Fibroblast of villous mesenchyme (primary cell): ENCODE data around the gene SLC39A1. TPM values are rescaled to one million over a fixed set of nuclear protein-coding genes. Genes with fewer than 3 reads are reported as not detected.

Experiments
- small RNA-seq: library from RNA; depleted of rRNA; stranded (forward); fragments of <200 nt; gene quantifications from one replicate; pipeline ENCODE3, GENCODE V24; 2012
- total RNA-seq: library from RNA; depleted of rRNA; stranded (reverse); fragments of >200 nt; gene quantifications from 2 replicates; pipeline ENCODE4 v1.2.3, GENCODE V29; 2012

SLC39A1 gene
- total RNA-seq, 1 donor = 153 TPM

Small RNA genes lying within 50 kb of the gene (small RNA-seq; reads per million reads assigned to genes)
- gene MIR6737 = not detected

Other genes starting within 250 kb of the SLC39A1 start
- 37.0 and 51.4 TPM in 2 replicates for gene INTS3, start 235.5 kb downstream of the SLC39A1 start, total RNA-seq
- gene SLC27A3, start 188.1 kb downstream of the SLC39A1 start, total RNA-seq = 6.9 and 14.8 TPM in 2 replicates
- 6.8 and 8.6 TPM in 2 replicates for gene GATAD2B, start 40.6 kb downstream of the SLC39A1 start, total RNA-seq
- 27.6 and 29.0 TPM in 2 replicates for gene DENND4B, start 16.8 kb downstream of the SLC39A1 start, total RNA-seq
- 4.5 and 6.0 TPM in 2 replicates for gene CRTC2, start 4.9 kb downstream of the SLC39A1 start, total RNA-seq
- gene CREB3L4, start 4.4 kb upstream of the SLC39A1 start, total RNA-seq = 3.9 TPM in 2 replicates
- 128 and 135 TPM in 2 replicates for gene JTB, start 14.1 kb upstream of the SLC39A1 start, total RNA-seq
- 36.7 and 37.7 TPM in 2 replicates for gene RAB13, start 22.8 kb upstream of the SLC39A1 start, total RNA-seq
- gene RPS27, start 27.2 kb upstream of the SLC39A1 start, total RNA-seq = 1,538 and 2,013 TPM in 2 replicates
- gene NUP210L, start 191.5 kb upstream of the SLC39A1 start, total RNA-seq = under 0.01 TPM in 1 of 2 replicates, not detected in the other
- 333 and 503 TPM in 2 replicates for gene TPM3, start 228.6 kb upstream of the SLC39A1 start, total RNA-seq
- gene CFAP141, start 242.8 kb upstream of the SLC39A1 start, total RNA-seq = not detected in 2 replicates